PC-3 (cell line): ENCODE data around the gene GFER.

Source experiments
- CTCF ChIP-seq: fragments of 300-600 bp; sonication (generic); conservative IDR thresholded peaks from 2 replicates; pipeline ENCODE4 v1.5.1; 2017; ENCODE audit warnings: antibody characterized with exemption, low read depth, mild to moderate bottlenecking, low read length
- EZH2 ChIP-seq: fragments of 300-600 bp; sonication (generic); IDR thresholded peaks from one replicate; pipeline ENCODE4 v1.6.1; 2017; ENCODE audit warnings: antibody characterized with exemption, mild to moderate bottlenecking, low read length; ENCODE audit not compliant: unreplicated experiment
- EZH2phosphoT487 ChIP-seq: fragments of 300-600 bp; sonication (generic); IDR thresholded peaks from 2 replicates; pipeline ENCODE4 v1.6.1; 2018; ENCODE audit warnings: mild to moderate bottlenecking, antibody characterized with exemption, low read length, borderline replicate concordance

DNA sequence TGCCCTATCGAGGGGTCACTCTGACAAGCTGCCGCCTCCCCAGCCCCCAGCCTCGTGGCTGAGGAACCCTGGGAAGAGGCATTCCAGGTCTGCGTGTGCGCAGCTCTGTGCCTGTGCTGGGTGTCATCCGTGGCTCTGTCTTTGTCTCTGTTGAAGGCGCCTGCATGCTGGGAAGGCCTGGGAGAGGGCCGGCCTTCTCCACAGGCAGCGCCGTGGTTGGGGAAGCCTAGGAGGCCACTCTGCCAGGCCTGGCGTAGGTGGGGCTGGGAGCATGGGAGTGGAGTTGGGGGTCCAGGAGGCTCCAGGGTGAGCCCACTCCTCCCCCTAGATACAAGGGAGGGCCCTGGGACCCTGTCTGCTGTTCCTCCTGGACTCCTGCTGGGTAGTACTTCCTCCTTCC is 46.0 kb downstream of the GFER start:
- TF ChIP-seq CTCF, result no peak
- TF ChIP-seq EZH2phosphoT487, result no peak
- no peak for TF ChIP-seq EZH2
